HG03060 (cell line): ENCODE results near the gene LRP5.

ENCODE experiments used
- ATAC-seq: cut with Tn5 transposase; IDR thresholded peaks from one replicate; pipeline ENCODE4 v1.9.1; 2021; ENCODE audit warnings: low read depth, moderate number of reproducible peaks; ENCODE audit not compliant: unreplicated experiment

LRP5 gene

GRCh38 chr11:68326334-68327215, 14.2 kb downstream of the LRP5 start:
- no peak for ATAC-seq

GRCh38 chr11:68327586-68328370, 15.4 kb downstream of the LRP5 start:
- ATAC-seq, result no peak

- ATAC-seq, result no peak
These were observed 16.1 kb downstream of the LRP5 start for GRCh38 chr11:68328374-68329091.

- ATAC-seq, result no peak
These were observed 17.1 kb downstream of the LRP5 start for GRCh38 chr11:68329536-68329935.

- no peak for ATAC-seq
These were observed 17.7 kb downstream of the LRP5 start for GRCh38 chr11:68329978-68330699.

- ATAC-seq, result no peak
These were observed 18.4 kb downstream of the LRP5 start for GRCh38 chr11:68330700-68331337.

- no peak for ATAC-seq
These were observed 19.1 kb downstream of the LRP5 start for GRCh38 chr11:68331338-68331947.

- no peak for ATAC-seq
These were observed 19.8 kb downstream of the LRP5 start for GRCh38 chr11:68332186-68332585.

GRCh38 chr11:68333173-68333572, 20.8 kb downstream of the LRP5 start:
- ATAC-seq, result no peak

- ATAC-seq, result no peak
These were observed 22.5 kb downstream of the LRP5 start for GRCh38 chr11:68334923-68335322.

GRCh38 chr11:68335683-68336082, 23.3 kb downstream of the LRP5 start:
- ATAC-seq, result no peak

GRCh38 chr11:68336716-68337115, 24.3 kb downstream of the LRP5 start:
- ATAC-seq, result no peak

GRCh38 chr11:68337399-68337835, 25.0 kb downstream of the LRP5 start:
- no peak for ATAC-seq

GRCh38 chr11:68338051-68338780, 25.8 kb downstream of the LRP5 start:
- no peak for ATAC-seq

GRCh38 chr11:68340003-68340767, 27.8 kb downstream of the LRP5 start:
- no peak for ATAC-seq

GRCh38 chr11:68340784-68341556, 28.6 kb downstream of the LRP5 start:
- no peak for ATAC-seq
